OCI-LY7 (cell line): ENCODE data around the gene FBN1. TPM values are rescaled to one million over a fixed set of nuclear protein-coding genes. Genes with fewer than 3 reads are reported as not detected.

Source experiments
- BruUV-seq: library from RNA; stranded (reverse); fragments of 400-500 nt; replicated peaks from 2 replicates; lab custom pipeline; 2021; lab: Mats Ljungman, UMichigan
- CTCF ChIA-PET: fragments of 300-600 bp; sonication (Branson Sonifier 250); formaldehyde crosslinking; loops from one replicate; lab custom pipeline; 2022; ENCODE audit warnings: antibody characterized with exemption; ENCODE audit not compliant: unreplicated experiment; lab: Charles Lee
- POLR2A ChIA-PET: fragments of 300-600 bp; sonication (Branson Sonifier 250); formaldehyde crosslinking; loops from one replicate; lab custom pipeline; 2022; ENCODE audit warnings: antibody characterized with exemption; lab: Charles Lee
- DNase-seq: peaks from one replicate; pipeline ENCODE4 v3.0.0-alpha.2; 2015; ENCODE audit warnings: low spot score
- H2AFZ ChIP-seq: fragments of 200-600 bp; sonication (generic), shearing (Covaris generic); 2 replicates; pipeline ENCODE4 v1.6.1; 2014; ENCODE audit warnings: mild to moderate bottlenecking, antibody characterized with exemption, low read length, moderate library complexity
- H3K27ac ChIP-seq: fragments of 200-600 bp; sonication (generic); 2 replicates; pipeline ENCODE4 v1.5.1; 2014; ENCODE audit warnings: mixed run types, low read depth, mild to moderate bottlenecking, moderate library complexity, low read length, inconsistent platforms; ENCODE audit not compliant: poor library complexity, severe bottlenecking
- H3K36me3 ChIP-seq: fragments of 200-600 bp; sonication (generic); 2 replicates; pipeline ENCODE4 v1.6.1; 2014; ENCODE audit warnings: mild to moderate bottlenecking, antibody characterized with exemption, low read length, moderate library complexity, mixed read lengths; ENCODE audit not compliant: insufficient read depth
- H3K4me1 ChIP-seq: fragments of 200-600 bp; sonication (generic); 2 replicates; pipeline ENCODE4 v1.5.1; 2014; ENCODE audit warnings: mild to moderate bottlenecking, low read length; ENCODE audit not compliant: insufficient read depth, poor library complexity, severe bottlenecking
- H3K4me2 ChIP-seq: fragments of 200-600 bp; sonication (generic); 2 replicates; pipeline ENCODE4 v1.6.1; 2014; ENCODE audit warnings: mild to moderate bottlenecking, low read length
- H3K4me3 ChIP-seq: fragments of 200-600 bp; sonication (generic); 2 replicates; pipeline ENCODE4 v1.5.1; 2014; ENCODE audit warnings: mild to moderate bottlenecking, low read depth, low read length; ENCODE audit not compliant: poor library complexity, severe bottlenecking
- H3K79me2 ChIP-seq: fragments of 200-600 bp; sonication (generic); 2 replicates; pipeline ENCODE4 v1.6.1; 2016; ENCODE audit warnings: low read depth, mild to moderate bottlenecking, low read length, moderate library complexity, mixed read lengths; ENCODE audit not compliant: insufficient read depth
- H3K9me2 ChIP-seq: fragments of 200-600 bp; sonication (generic); 2 replicates; pipeline ENCODE4 v1.6.1; 2016; ENCODE audit warnings: mild to moderate bottlenecking, low read length, mixed read lengths; ENCODE audit not compliant: insufficient read depth
- H3K9me3 ChIP-seq: fragments of 200-600 bp; sonication (generic); 2 replicates; pipeline ENCODE4 v1.6.1; 2014; ENCODE audit warnings: mild to moderate bottlenecking, mixed run types, low read length, mixed read lengths
- H4K20me1 ChIP-seq: fragments of 200-600 bp; sonication (generic); 2 replicates; pipeline ENCODE4 v1.6.1; 2014; ENCODE audit warnings: mild to moderate bottlenecking, antibody characterized with exemption, low read length, moderate library complexity, mixed read lengths; ENCODE audit not compliant: insufficient read depth
- CTCF ChIP-seq: fragments of 200-600 bp; sonication (generic); conservative IDR thresholded peaks from 2 replicates; pipeline ENCODE4 v1.5.1; 2014; ENCODE audit warnings: mild to moderate bottlenecking, antibody characterized with exemption, low read length, moderate library complexity, mixed read lengths
- EZH2phosphoT487 ChIP-seq: fragments of 200-600 bp; sonication (generic); IDR thresholded peaks from 2 replicates; pipeline ENCODE4 v1.6.1; 2018; ENCODE audit warnings: low read depth, borderline replicate concordance, mild to moderate bottlenecking, mixed run types, antibody characterized with exemption, low read length, moderate library complexity, mixed read lengths
- intact Hi-C: fragments of 100-400 bp; cut with micrococcal nuclease; formaldehyde crosslinking; loops from one replicate; pipeline ENCODE4 v1.10.0; 2022; ENCODE audit not compliant: unreplicated experiment
- total RNA-seq, 2 experiments: library from RNA; depleted of rRNA in 1 of 2; stranded (reverse); fragments of >200 nt in 1 of 2; shearing (Covaris generic) in 1 of 2; gene quantifications; 2 replicates each; pipeline ENCODE4 v1.2.3, GENCODE V29; 2014 to 2022

The FBN1 gene
- total RNA-seq, 2 experiments from 2014 or later, result 0.68 to 1.0 TPM

- H2AFZ ChIP-seq, result no peak overlapping the region
- H4K20me1 ChIP-seq, result no peaks in the 10 kb centered on the region
- H3K9me3 ChIP-seq, result no peaks in the 10 kb centered on the region
- DNase-seq, result no peak
- intact Hi-C loops, result no loop called here
- no peaks in the 10 kb centered on the region for H3K9me2 ChIP-seq
- POLR2A ChIA-PET, result interaction anchor here (0.5 kb wide), 1 partner anchor 20 kb away, joined by 4 read pairs; no protein-coding TSS in a partner anchor
- TF ChIP-seq EZH2phosphoT487, result no peak
- no peak for TF ChIP-seq CTCF
- no peak overlapping the region for H3K27ac ChIP-seq
- CTCF ChIA-PET, result no interaction called here
- no peaks in the 10 kb centered on the region for H3K4me1 ChIP-seq
- no peaks in the 10 kb centered on the region for H3K36me3 ChIP-seq
- BruUV-seq, result no TSS peak
- no peak overlapping the region for H3K4me2 ChIP-seq
- no peak overlapping the region for H3K4me3 ChIP-seq
- H3K79me2 ChIP-seq, result no peaks in the 10 kb centered on the region
Measured at GRCh38 chr15:48607846-48608245, 37.7 kb downstream of the FBN1 start.

GRCh38 chr15:48604567-48604966 is 40.9 kb downstream of the FBN1 start:
- H3K9me2 ChIP-seq, result no peaks in the 10 kb centered on the region
- intact Hi-C loops, result no loop called here
- ChIA-PET CTCF (no interaction called here), POLR2A (interaction anchor here (1.0 kb wide), 1 partner anchor 9 kb away, joined by 3 read pairs; no protein-coding TSS in a partner anchor)
- no peak overlapping the region for H3K4me3 ChIP-seq
- no peaks in the 10 kb centered on the region for H3K79me2 ChIP-seq
- no peak overlapping the region for H3K27ac ChIP-seq
- no peak for DNase-seq
- H3K36me3 ChIP-seq, result no peaks in the 10 kb centered on the region
- no TSS peak for BruUV-seq
- TF ChIP-seq EZH2phosphoT487 (no peak), CTCF (no peak)
- H4K20me1 ChIP-seq, result no peaks in the 10 kb centered on the region
- no peaks in the 10 kb centered on the region for H3K4me1 ChIP-seq
- no peak overlapping the region for H2AFZ ChIP-seq
- no peak overlapping the region for H3K4me2 ChIP-seq
- no peaks in the 10 kb centered on the region for H3K9me3 ChIP-seq

GRCh38 chr15:48603922-48604321 is 41.6 kb downstream of the FBN1 start:
- Histone ChIP-seq H3K9me3 (no peaks in the 10 kb centered on the region), H3K79me2 (no peaks in the 10 kb centered on the region), H3K4me3 (no peak overlapping the region), H3K36me3 (no peaks in the 10 kb centered on the region), H4K20me1 (no peaks in the 10 kb centered on the region), H3K9me2 (no peaks in the 10 kb centered on the region), H3K27ac (no peak overlapping the region), H2AFZ (no peak overlapping the region), H3K4me1 (no peaks in the 10 kb centered on the region), H3K4me2 (no peak overlapping the region)
- DNase-seq, result no peak
- ChIA-PET CTCF (no interaction called here), POLR2A (interaction anchor here (0.5 kb wide), 1 partner anchor 1509 kb away, joined by 4 read pairs; no protein-coding TSS in a partner anchor)
- intact Hi-C loops, result no loop called here
- TF ChIP-seq CTCF, result no peak
- TF ChIP-seq EZH2phosphoT487, result no peak
- BruUV-seq, result no TSS peak
